AG04450 (cell line): ENCODE results near the gene FCHSD2. TPM values are rescaled to one million over a fixed set of nuclear protein-coding genes. Genes with fewer than 3 reads are reported as not detected.

Experiments
- CTCF ChIA-PET: fragments of 300-600, 350-600 bp; formaldehyde crosslinking; extraction: SDS; loops from one replicate; lab custom pipeline; 2022; ENCODE audit warnings: antibody characterized with exemption, inconsistent platforms; lab: Charles Lee
- POLR2A ChIA-PET: fragments of 350-600 bp; formaldehyde crosslinking; extraction: SDS; loops from one replicate; lab custom pipeline; 2021; ENCODE audit warnings: antibody characterized with exemption, inconsistent platforms; lab: Yijun Ruan, JAX
- DNase-seq: peaks from one replicate; pipeline ENCODE4 v3.0.0-alpha.2; 2011; ENCODE audit warnings: low read depth, low spot score
- H3K27ac ChIP-seq: one replicate; pipeline ENCODE4 v1.5.1; 2012; ENCODE audit warnings: low read depth, low read length, control low read depth
- H3K27me3 ChIP-seq: one replicate; pipeline ENCODE4 v1.6.0; 2012; ENCODE audit warnings: low read length; ENCODE audit not compliant: control insufficient read depth, insufficient read depth
- H3K4me3 ChIP-seq: 2 replicates; pipeline ENCODE4 v1.5.1; 2011; ENCODE audit warnings: mild to moderate bottlenecking, low read depth, low read length, control low read depth
- H3K9me3 ChIP-seq: 2 replicates; pipeline ENCODE4 v1.5.1; 2012; ENCODE audit warnings: low read length; ENCODE audit not compliant: control insufficient read depth, insufficient read depth
- polyA plus RNA-seq: library from polyadenylated mRNA; depleted of rRNA; stranded (reverse); fragments of >200 nt; gene quantifications from 2 replicates; pipeline ENCODE4 v1.2.3, GENCODE V29; 2011
- TF ChIP-seq, protein P1 (sequence below): IDR thresholded peaks from 2 replicates; pipeline ENCODE4 v1.5.1; 2011; ENCODE audit warnings: low read depth, low read length, control low read depth, inconsistent platforms

The FCHSD2 gene
- polyA plus RNA-seq, 1 experiment: 24.7 TPM

GRCh38 chr11:72968390-72968789 lies 173.7 kb downstream of the FCHSD2 start:
- CTCF ChIA-PET: no interaction called here
- DNase-seq: no peak
- TF ChIP-seq, protein P1, sequence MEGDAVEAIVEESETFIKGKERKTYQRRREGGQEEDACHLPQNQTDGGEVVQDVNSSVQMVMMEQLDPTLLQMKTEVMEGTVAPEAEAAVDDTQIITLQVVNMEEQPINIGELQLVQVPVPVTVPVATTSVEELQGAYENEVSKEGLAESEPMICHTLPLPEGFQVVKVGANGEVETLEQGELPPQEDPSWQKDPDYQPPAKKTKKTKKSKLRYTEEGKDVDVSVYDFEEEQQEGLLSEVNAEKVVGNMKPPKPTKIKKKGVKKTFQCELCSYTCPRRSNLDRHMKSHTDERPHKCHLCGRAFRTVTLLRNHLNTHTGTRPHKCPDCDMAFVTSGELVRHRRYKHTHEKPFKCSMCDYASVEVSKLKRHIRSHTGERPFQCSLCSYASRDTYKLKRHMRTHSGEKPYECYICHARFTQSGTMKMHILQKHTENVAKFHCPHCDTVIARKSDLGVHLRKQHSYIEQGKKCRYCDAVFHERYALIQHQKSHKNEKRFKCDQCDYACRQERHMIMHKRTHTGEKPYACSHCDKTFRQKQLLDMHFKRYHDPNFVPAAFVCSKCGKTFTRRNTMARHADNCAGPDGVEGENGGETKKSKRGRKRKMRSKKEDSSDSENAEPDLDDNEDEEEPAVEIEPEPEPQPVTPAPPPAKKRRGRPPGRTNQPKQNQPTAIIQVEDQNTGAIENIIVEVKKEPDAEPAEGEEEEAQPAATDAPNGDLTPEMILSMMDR: no peak
- Histone ChIP-seq H3K27me3 (no peaks in the 10 kb centered on the region), H3K9me3 (no peaks in the 10 kb centered on the region), H3K4me3 (no peak overlapping the region), H3K27ac (no peak overlapping the region)
- POLR2A ChIA-PET: no interaction called here

DNA sequence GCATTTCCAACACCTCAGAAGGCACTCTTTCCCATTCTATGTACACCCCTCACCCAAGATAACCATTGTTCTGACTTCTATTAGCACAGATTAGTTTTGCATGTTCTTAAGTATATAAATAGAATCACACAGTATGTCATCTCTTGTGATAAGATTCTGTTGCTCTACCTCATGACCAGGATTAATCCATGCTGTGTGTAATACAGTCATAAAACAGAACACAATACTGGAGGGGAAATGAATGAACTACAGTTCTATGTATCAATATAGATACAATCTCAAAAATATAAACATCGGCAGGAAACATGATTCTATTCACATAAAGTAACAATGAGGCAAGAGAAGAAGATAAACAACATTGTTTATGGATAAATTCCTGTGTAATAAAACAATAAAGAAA lies 176.4 kb downstream of the FCHSD2 start:
- H3K9me3 ChIP-seq: no peaks in the 10 kb centered on the region
- ChIA-PET CTCF (no interaction called here), POLR2A (no interaction called here)
- no peak for DNase-seq
- TF ChIP-seq, protein P1: no peak
- no peaks in the 10 kb centered on the region for H3K27me3 ChIP-seq
- no peak overlapping the region for H3K27ac ChIP-seq
- no peak overlapping the region for H3K4me3 ChIP-seq

- ChIA-PET CTCF (interaction anchor here (0.6 to 1.0 kb wide), 2 partner anchors 10 to 38 kb away, joined by 3 to 5 read pairs; no protein-coding TSS in a partner anchor), POLR2A (no interaction called here)
- no peak for DNase-seq
- Histone ChIP-seq H3K27me3 (no peaks in the 10 kb centered on the region), H3K4me3 (no peak overlapping the region), H3K9me3 (no peaks in the 10 kb centered on the region), H3K27ac (no peak overlapping the region)
- TF ChIP-seq, protein P1: no peak
These were observed 179.4 kb downstream of the FCHSD2 start for GRCh38 chr11:72962717-72963116.

DNA sequence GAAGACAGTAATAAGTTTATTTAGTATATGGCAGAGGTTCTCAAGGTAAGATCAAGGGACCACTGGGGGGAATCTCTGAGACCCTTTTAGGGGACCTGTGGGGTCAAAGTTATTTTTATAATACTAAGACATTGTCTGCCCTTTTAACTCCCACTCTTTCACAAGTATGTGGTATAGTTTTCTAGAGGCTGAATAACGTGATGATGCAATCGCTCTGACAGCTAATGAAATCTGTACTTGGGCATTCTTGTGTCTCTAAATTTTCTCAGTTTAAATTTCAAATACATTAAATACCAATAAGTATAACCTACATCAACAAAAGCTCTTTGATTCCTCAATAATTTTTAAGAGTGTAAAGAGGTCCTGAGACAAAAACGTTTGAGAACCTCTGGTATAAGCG lies 180.0 kb downstream of the FCHSD2 start:
- Histone ChIP-seq H3K9me3 (no peaks in the 10 kb centered on the region), H3K4me3 (no peak overlapping the region), H3K27ac (no peak overlapping the region), H3K27me3 (no peaks in the 10 kb centered on the region)
- TF ChIP-seq, protein P1: no peak
- CTCF ChIA-PET: interaction anchor here (0.6 to 1.0 kb wide), 3 partner anchors 20 to 181 kb away, joined by 3 read pairs; no protein-coding TSS in a partner anchor
- POLR2A ChIA-PET: no interaction called here
- DNase-seq: no peak

DNA sequence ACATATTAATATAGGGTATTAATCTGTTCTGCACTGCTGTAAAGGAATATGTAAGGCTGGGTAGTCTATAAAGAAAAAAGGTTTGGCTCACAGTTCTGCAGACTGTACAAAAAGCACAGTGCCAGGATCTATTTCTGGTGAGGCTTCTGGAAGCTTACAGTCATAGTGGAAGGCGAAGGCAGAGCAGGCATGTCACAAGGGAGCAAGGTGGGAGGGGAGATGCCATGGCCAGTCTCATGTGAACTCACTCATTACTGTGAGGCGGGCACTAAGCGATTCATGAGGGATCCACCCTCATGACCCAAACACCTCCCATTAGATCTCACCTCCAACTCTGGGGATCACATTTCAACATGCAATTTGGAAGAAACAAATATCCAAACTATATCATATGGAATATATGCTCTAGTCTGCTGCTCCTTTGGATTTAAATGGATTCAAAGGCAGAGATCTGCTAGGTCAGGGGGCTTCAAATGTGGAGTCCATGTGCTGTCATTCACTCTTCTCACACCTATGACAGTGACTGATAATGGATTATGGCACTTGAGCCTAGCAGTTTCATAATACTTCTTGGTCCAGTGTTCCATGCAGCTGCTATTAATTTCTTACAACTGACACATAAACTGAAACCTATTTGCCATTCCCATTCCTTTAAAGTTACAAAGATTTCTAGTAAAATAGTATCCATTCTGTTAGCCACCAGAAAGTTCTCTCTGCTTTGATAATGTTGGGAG lies 182.0 kb downstream of the FCHSD2 start:
- no peaks in the 10 kb centered on the region for H3K9me3 ChIP-seq

More for the DNA sequence above, 182.0 kb downstream of the FCHSD2 start:
- POLR2A ChIA-PET: no interaction called here
- H3K27me3 ChIP-seq: no peaks in the 10 kb centered on the region
- no peak for DNase-seq
- H3K27ac ChIP-seq: no peak overlapping the region
- CTCF ChIA-PET: no interaction called here
- no peak overlapping the region for H3K4me3 ChIP-seq
- TF ChIP-seq, protein P1: no peak
